CD14-positive monocyte (primary cell): ENCODE results near the gene ZNF546. TPM values are rescaled to one million over a fixed set of nuclear protein-coding genes. Genes with fewer than 3 reads are reported as not detected.

Source experiments
- DNase-seq, 3 donors: peaks; one replicate each; pipeline ENCODE4 v3.0.0-alpha.2; 2011 to 2022
- H2AFZ ChIP-seq: 2 replicates; pipeline ENCODE4 v1.6.0; 2012; ENCODE audit warnings: mild to moderate bottlenecking, low read depth, low read length, inconsistent platforms; ENCODE audit not compliant: insufficient read depth, poor library complexity, severe bottlenecking
- H3K27ac ChIP-seq, 2 donors: 1 replicate in 1 of 2; 2 replicates in 1 of 2; pipeline ENCODE4 v1.5.1; 2012 to 2013; ENCODE audit warnings: low read length in 2 of 2, control low read depth in 1 of 2, inconsistent platforms in 1 of 2, low read depth in 1 of 2, mild to moderate bottlenecking in 1 of 2
- H3K27me3 ChIP-seq, 2 donors: one replicate each; pipeline versions ENCODE4 v1.6.0 to v1.6.1; 2011 to 2013; ENCODE audit warnings: low read length in 2 of 2; ENCODE audit not compliant: control insufficient read depth in 2 of 2, insufficient read depth in 2 of 2
- H3K36me3 ChIP-seq, 2 donors: replicated peaks in 1 of 2; 1 replicate in 1 of 2; 2 replicates in 1 of 2; pipeline versions ENCODE4 v1.5.1 to v1.6.1; 2012 to 2013; ENCODE audit warnings: low read length in 2 of 2, control low read depth in 1 of 2, inconsistent platforms in 1 of 2, mild to moderate bottlenecking in 1 of 2; ENCODE audit not compliant: insufficient read depth in 2 of 2, control insufficient read depth in 1 of 2
- H3K4me1 ChIP-seq, 2 donors: 1 replicate in 1 of 2; 2 replicates in 1 of 2; pipeline versions ENCODE4 v1.5.1 to v1.6.1; 2012 to 2013; ENCODE audit warnings: low read length in 2 of 2, control low read depth in 1 of 2, inconsistent platforms in 1 of 2, mild to moderate bottlenecking in 1 of 2, moderate library complexity in 1 of 2; ENCODE audit not compliant: insufficient read depth in 2 of 2, control insufficient read depth in 1 of 2
- H3K4me2 ChIP-seq: replicated peaks from 2 replicates; pipeline ENCODE3; 2012; ENCODE audit warnings: low read length, moderate library complexity, mild to moderate bottlenecking; ENCODE audit not compliant: poor library complexity, severe bottlenecking; ENCODE audit errors: extremely low read depth
- H3K4me3 ChIP-seq, 3 experiments: fragments of 200-600 bp in 1 of 3; sonication (generic) in 1 of 3; replicated peaks in 1 of 3; 1 replicate in 2 of 3; 2 replicates in 1 of 3; pipeline ENCODE4 v1.5.1; 2011 to 2013; ENCODE audit warnings: low read length in 3 of 3, mild to moderate bottlenecking in 3 of 3, control low read depth in 2 of 3, low read depth in 2 of 3, inconsistent platforms in 1 of 3, moderate library complexity in 1 of 3
- H3K79me2 ChIP-seq: 2 replicates; pipeline ENCODE4 v1.6.0; 2012; ENCODE audit warnings: mild to moderate bottlenecking, control low read depth, inconsistent platforms, low read length, moderate library complexity; ENCODE audit not compliant: insufficient read depth
- H3K9ac ChIP-seq: 2 replicates; pipeline ENCODE4 v1.6.0; 2017; ENCODE audit warnings: low read length, mild to moderate bottlenecking; ENCODE audit not compliant: insufficient read depth, poor library complexity, severe bottlenecking
- H3K9me3 ChIP-seq, 2 donors: replicated peaks in 1 of 2; 1 replicate in 1 of 2; 2 replicates in 1 of 2; pipeline versions ENCODE4 v1.5.1 to v1.6.1; 2012 to 2013; ENCODE audit warnings: low read length in 2 of 2, control low read depth in 1 of 2; ENCODE audit not compliant: control insufficient read depth in 1 of 2, insufficient read depth in 1 of 2
- H4K20me1 ChIP-seq: 2 replicates; pipeline ENCODE4 v1.6.0; 2012; ENCODE audit warnings: mild to moderate bottlenecking, low read length, control low read depth, moderate library complexity; ENCODE audit not compliant: insufficient read depth
- H3K27ac Mint-ChIP-seq, 7 donors: one replicate each; pipeline ENCODE4 v1.8.0; 2020; ENCODE audit warnings: mild to moderate bottlenecking in 7 of 7, mixed read lengths in 7 of 7, moderate library complexity in 6 of 7, inconsistent platforms in 2 of 7
- H3K27me3 Mint-ChIP-seq, 3 donors: one replicate each; pipeline ENCODE4 v1.8.0; 2021 to 2022; ENCODE audit warnings: low read depth in 3 of 3, mild to moderate bottlenecking in 3 of 3, mixed read lengths in 3 of 3, moderate library complexity in 3 of 3, inconsistent platforms in 1 of 3
- H3K36me3 Mint-ChIP-seq, 2 donors: one replicate each; pipeline ENCODE4 v1.8.0; 2020; ENCODE audit warnings: mixed read lengths in 2 of 2, inconsistent platforms in 1 of 2, mild to moderate bottlenecking in 1 of 2
- H3K4me1 Mint-ChIP-seq: one replicate; pipeline ENCODE4 v1.8.0; 2020; ENCODE audit warnings: mild to moderate bottlenecking, mixed read lengths
- H3K4me3 Mint-ChIP-seq, 2 donors: one replicate each; pipeline ENCODE4 v1.8.0; 2020; ENCODE audit warnings: mild to moderate bottlenecking in 2 of 2, mixed read lengths in 2 of 2, moderate library complexity in 1 of 2
- H3K9me3 Mint-ChIP-seq, 7 donors: one replicate each; pipeline ENCODE4 v1.8.0; 2020 to 2022; ENCODE audit warnings: mixed read lengths in 7 of 7, mild to moderate bottlenecking in 6 of 7, moderate library complexity in 6 of 7, inconsistent platforms in 2 of 7
- CTCF ChIP-seq: fragments of 200-600 bp; IDR thresholded peaks from one replicate; pipeline ENCODE4 v1.8.0; 2022; ENCODE audit warnings: antibody characterized with exemption, mild to moderate bottlenecking
- WGBS: methylation state at CpG from one replicate; pipeline ENCODE4 v1.1.5; 2013; ENCODE audit warnings: missing lambda C conversion rate; ENCODE audit not compliant: insufficient coverage; 5-methylcytosine and 5-hydroxymethylcytosine counted together
- intact Hi-C, 2 donors: fragments of 100-400 bp; cut with micrococcal nuclease; formaldehyde crosslinking; loops; one replicate each; pipeline versions ENCODE4 v1.15.0 to v1.15.1; 2023
- polyA plus RNA-seq, 3 donors: library from polyadenylated mRNA; depleted of rRNA in 1 of 3; unstranded in 2 of 3; stranded (reverse) in 1 of 3; fragments of 300-500 nt in 2 of 3; fragments of >200 nt in 1 of 3; fragmentation: Illumina TruSeq in 2 of 3; gene quantifications; 1 replicate in 2 of 3; 2 replicates in 1 of 3; pipeline ENCODE4 v1.2.3, GENCODE V29; 2012 to 2021

The ZNF546 gene
- polyA plus RNA-seq, 3 donors: 1.3 to 2.3 (median 1.4) TPM

GRCh38 chr19:39967561-39967960 is 29.3 kb upstream of the ZNF546 start:
- no peaks in the 10 kb centered on the region for H4K20me1 ChIP-seq
- H3K4me1 ChIP-seq: peaks cover 22 to 29% of the 10 kb centered on the region in 2 donors
- H3K4me3 ChIP-seq: no peak overlapping the region
- no peak overlapping the region for H3K27ac ChIP-seq
- H3K79me2 ChIP-seq: peaks cover 14% of the 10 kb centered on the region
- H2AFZ ChIP-seq: no peak overlapping the region
- Mint-ChIP-seq H3K4me1 (peaks cover 29% of the 10 kb centered on the region), H3K27me3 (peaks cover 65 to 79% (median 65%) of the 10 kb centered on the region in 3 donors), H3K9me3 (peaks cover 0 to 9% (median 2%) of the 10 kb centered on the region in 7 donors), H3K36me3 (peaks cover 5 to 7% of the 10 kb centered on the region in 2 donors), H3K27ac (no peak overlapping the region), H3K4me3 (peak overlapping the region in 1 of 2 donors; percentile 63)
- WGBS: 76% methylated on average over 5 of the region's 9 CpGs
- H3K4me2 ChIP-seq: no peak overlapping the region
- no peaks in the 10 kb centered on the region for H3K9me3 ChIP-seq
- no peak for DNase-seq
- H3K36me3 ChIP-seq: peaks cover 4 to 5% of the 10 kb centered on the region in 2 donors
- TF ChIP-seq CTCF: no peak
- H3K9ac ChIP-seq: no peak overlapping the region
- H3K27me3 ChIP-seq: peaks cover 16 to 58% of the 10 kb centered on the region in 2 donors
- intact Hi-C loops: loop anchor here in 1 of 2 donors (5.0 kb wide), 1 partner anchor 35 kb away; the partner anchor contains the start of gene FCGBP

GRCh38 chr19:39968789-39969188 is 28.1 kb upstream of the ZNF546 start:
- Histone ChIP-seq H3K4me3 (no peak overlapping the region), H4K20me1 (no peaks in the 10 kb centered on the region), H3K36me3 (peaks cover 14 to 17% of the 10 kb centered on the region in 2 donors), H3K4me2 (no peak overlapping the region), H3K9me3 (no peaks in the 10 kb centered on the region), H3K9ac (no peak overlapping the region), H3K4me1 (peaks cover 19 to 24% of the 10 kb centered on the region in 2 donors), H3K27me3 (peaks cover 12 to 48% of the 10 kb centered on the region in 2 donors), H2AFZ (no peak overlapping the region), H3K79me2 (peaks cover 14% of the 10 kb centered on the region), H3K27ac (no peak overlapping the region)
- peaks cover 29% of the 10 kb centered on the region for H3K4me1 Mint-ChIP-seq
- no peak overlapping the region for H3K27ac Mint-ChIP-seq
- peak overlapping the region in 1 of 2 donors; percentile 21 for H3K4me3 Mint-ChIP-seq
- H3K27me3 Mint-ChIP-seq: peaks cover 54 to 67% (median 55%) of the 10 kb centered on the region in 3 donors
- no peak for TF ChIP-seq CTCF
- H3K9me3 Mint-ChIP-seq: peaks cover 0 to 7% (median 2%) of the 10 kb centered on the region in 7 donors
- DNase-seq: no peak
- 98% methylated on average over 12 of the region's 15 CpGs for WGBS
- intact Hi-C loops: loop anchor here in 1 of 2 donors (5.0 kb wide), 1 partner anchor 36 kb away; the partner anchor contains the start of gene FCGBP
- peaks cover 17% of the 10 kb centered on the region in 2 donors for H3K36me3 Mint-ChIP-seq
